K562 (cell line): Measurements from ENCODE around the gene NACC1. TPM values are rescaled to one million over a fixed set of nuclear protein-coding genes. Genes with fewer than 3 reads are reported as not detected.
"Not testable (repeated sequence)": the region's sequence is repeated elsewhere in the genome, so short reads cannot be mapped to it uniquely, and the experiment has no call there.

ENCODE experiments used
- ATAC-seq: fragments of 200-7000 bp; cut with Tn5 transposase; 3 replicates; pipeline ENCODE4 v1.9.1; 2020; ENCODE audit warnings: moderate library complexity
- BruUV-seq: library from RNA; stranded (reverse); fragments of 400-500 nt; replicated peaks from 2 replicates; lab custom pipeline; 2021; lab: Mats Ljungman, UMichigan
- CTCF ChIA-PET: fragments of 300-600 bp; formaldehyde crosslinking; extraction: SDS; loops from one replicate; lab custom pipeline; 2021; ENCODE audit warnings: low intra/inter-chr PET ratio; lab: Yijun Ruan, JAX
- POLR2A ChIA-PET: fragments of 300-600, 350-650 bp; sonication (Branson Sonifier 250); formaldehyde crosslinking; extraction: SDS; loops from one replicate; lab custom pipeline; 2021; ENCODE audit warnings: antibody characterized with exemption, inconsistent platforms; lab: Yijun Ruan, JAX
- DNase-seq, 4 experiments: peaks; one replicate each; pipeline versions ENCODE4 v3.0.0 to v3.0.0-alpha.2; 2011 to 2018; ENCODE audit warnings: low spot score in 3 of 4, mixed read lengths in 3 of 4; ENCODE audit errors: extremely low read depth in 1 of 4
- FAIRE-seq: peaks from 2 replicates; lab custom pipeline; 2011; peaks lifted over from hg19 to GRCh38; lab: Jason Lieb, UNC
- H2AFZ ChIP-seq: 2 replicates; pipeline ENCODE4 v1.6.0; 2011; ENCODE audit warnings: low read depth, low read length, control low read depth, inconsistent platforms
- H3K27ac ChIP-seq: fragments of 200-600 bp; 3 replicates; pipeline ENCODE4 v1.8.0; 2011; ENCODE audit warnings: low read depth, mild to moderate bottlenecking, control low read depth, inconsistent platforms, low read length, moderate library complexity, mixed read lengths; ENCODE audit errors: extremely low read depth
- H3K27me3 ChIP-seq, 2 experiments: fragments of 300-600 bp in 1 of 2; 2 replicates in 1 of 2; 3 replicates in 1 of 2; pipeline versions ENCODE4 v1.6.0 to v1.8.0; 2011; ENCODE audit warnings: inconsistent platforms in 2 of 2, low read length in 2 of 2, mild to moderate bottlenecking in 1 of 2, mixed read lengths in 1 of 2, moderate library complexity in 1 of 2; ENCODE audit not compliant: control insufficient read depth in 2 of 2, insufficient read depth in 2 of 2
- H3K36me3 ChIP-seq: fragments of 300-600 bp; 3 replicates; pipeline ENCODE4 v1.8.0; 2011; ENCODE audit warnings: mild to moderate bottlenecking, low read length, inconsistent platforms; ENCODE audit not compliant: control insufficient read depth, insufficient read depth
- H3K4me1 ChIP-seq, 2 experiments: fragments of 200-600 bp in 1 of 2; replicated peaks in 1 of 2; 2 replicates in 1 of 2; 3 replicates in 1 of 2; pipeline versions ENCODE4 v1.5.1 to v1.8.0; 2011; ENCODE audit warnings: inconsistent platforms in 2 of 2, low read length in 2 of 2, mild to moderate bottlenecking in 1 of 2, mixed read lengths in 1 of 2, moderate library complexity in 1 of 2; ENCODE audit not compliant: control insufficient read depth in 2 of 2, insufficient read depth in 2 of 2
- H3K4me2 ChIP-seq: 2 replicates; pipeline ENCODE4 v1.6.1; 2011; ENCODE audit warnings: low read length, control low read depth, inconsistent platforms, mixed read lengths; ENCODE audit not compliant: insufficient read depth
- H3K4me3 ChIP-seq: fragments of 200-600 bp; sonication (generic), shearing (Covaris generic); 2 replicates; pipeline ENCODE4 v1.5.1; 2016; ENCODE audit warnings: control low read depth, inconsistent platforms
- H3K79me2 ChIP-seq: fragments of 200-600 bp; 3 replicates; pipeline ENCODE4 v1.8.0; 2011; ENCODE audit warnings: low read length, inconsistent platforms; ENCODE audit not compliant: control insufficient read depth, insufficient read depth
- H3K9ac ChIP-seq, 2 experiments: 2 replicates each; pipeline versions ENCODE4 v1.6.0 to v1.6.1; 2011; ENCODE audit warnings: low read depth in 2 of 2, low read length in 2 of 2, control low read depth in 1 of 2, inconsistent platforms in 1 of 2, mild to moderate bottlenecking in 1 of 2, mixed read lengths in 1 of 2; ENCODE audit not compliant: insufficient read depth in 1 of 2
- H3K9me1 ChIP-seq: one replicate; pipeline ENCODE4 v1.6.0; 2011; ENCODE audit warnings: inconsistent platforms, mild to moderate bottlenecking, low read length, moderate library complexity; ENCODE audit not compliant: control insufficient read depth, insufficient read depth
- H3K9me3 ChIP-seq: replicated peaks from 2 replicates; pipeline ENCODE4 v1.5.1; 2011; ENCODE audit warnings: low read depth, low read length, inconsistent platforms; ENCODE audit not compliant: control insufficient read depth, insufficient read depth
- H4K20me1 ChIP-seq: replicated peaks from 2 replicates; pipeline ENCODE4 v1.6.1; 2011; ENCODE audit warnings: low read length, inconsistent platforms, mixed read lengths; ENCODE audit not compliant: control insufficient read depth, insufficient read depth
- BCOR ChIP-seq: fragments of 450-650 bp; IDR thresholded peaks from 2 replicates; pipeline ENCODE4 v1.6.1; 2016
- CSDE1 ChIP-seq, 2 experiments: fragments of 450-650 bp; IDR thresholded peaks; 2 replicates each; pipeline ENCODE4 v1.6.1; 2016; ENCODE audit warnings: mild to moderate bottlenecking in 1 of 2
- CTBP1 ChIP-seq: fragments of 450-650 bp; IDR thresholded peaks from 2 replicates; pipeline ENCODE4 v1.6.1; 2016; ENCODE audit warnings: borderline replicate concordance
- FOSL1 ChIP-seq: fragments of 200-800 bp; sonication (Bioruptor generic); conservative IDR thresholded peaks from 2 replicates; pipeline ENCODE4 v1.6.1; 2016; ENCODE audit warnings: missing genetic modification characterization, missing compliant biosample characterization
- GABPA ChIP-seq: fragments of 200-800 bp; sonication (Bioruptor generic); conservative IDR thresholded peaks from 2 replicates; pipeline ENCODE4 v1.6.1; 2016; ENCODE audit warnings: low read depth, missing genetic modification characterization, missing compliant biosample characterization
- GATAD2A ChIP-seq: fragments of 450-650 bp; IDR thresholded peaks from 2 replicates; pipeline ENCODE4 v1.6.1; 2017
- HDAC3 ChIP-seq: fragments of 450-650 bp; IDR thresholded peaks from 2 replicates; pipeline ENCODE4 v1.6.1; 2018; ENCODE audit warnings: borderline replicate concordance, mild to moderate bottlenecking, moderate library complexity; ENCODE audit not compliant: partially characterized antibody
- JUND ChIP-seq, 2 experiments: IDR thresholded peaks; 2 replicates in 1 of 2; 3 replicates in 1 of 2; pipeline ENCODE4 v1.6.1; 2011; ENCODE audit warnings: borderline replicate concordance in 2 of 2, low read depth in 2 of 2, low read length in 2 of 2, improper control_type of control experiment in 1 of 2, missing biosample characterization in 1 of 2, missing genetic modification characterization in 1 of 2, missing genetic modification reagents in 1 of 2
- KDM2B ChIP-seq: fragments of 250-450 bp; sonication (Bioruptor Pico); IDR thresholded peaks from 2 replicates; pipeline ENCODE4 v1.8.0; 2021; ENCODE audit warnings: mild to moderate bottlenecking, moderate library complexity
- LCOR ChIP-seq: sonication (generic); formaldehyde crosslinking; IDR thresholded peaks from 2 replicates; pipeline ENCODE4 v1.8.0; 2022; ENCODE audit warnings: mild to moderate bottlenecking, missing genetic modification reagents
- PURB ChIP-seq: sonication (generic); formaldehyde crosslinking; IDR thresholded peaks from 2 replicates; pipeline ENCODE4 v1.9.0; 2021; ENCODE audit warnings: low read depth, mild to moderate bottlenecking, missing genetic modification reagents
- RBM25 ChIP-seq: fragments of 200-400 bp; formaldehyde crosslinking; IDR thresholded peaks from 2 replicates; pipeline ENCODE4 v1.6.1; 2018; ENCODE audit warnings: low read length, low read depth, moderate library complexity; ENCODE audit not compliant: severe bottlenecking
- SIN3B ChIP-seq: fragments of 450-650 bp; IDR thresholded peaks from 2 replicates; pipeline ENCODE4 v1.6.1; 2017; ENCODE audit warnings: low read depth, mild to moderate bottlenecking, moderate library complexity
- SIX5 ChIP-seq, 2 experiments: IDR thresholded peaks; 2 replicates each; pipeline ENCODE4 v1.6.1; 2011; ENCODE audit warnings: low read length in 2 of 2, borderline replicate concordance in 1 of 2, low read depth in 1 of 2, mild to moderate bottlenecking in 1 of 2, moderate library complexity in 1 of 2; ENCODE audit not compliant: insufficient read depth in 1 of 2
- ZFP36 ChIP-seq: fragments of 150-350 bp; IDR thresholded peaks from 2 replicates; pipeline ENCODE4 v1.6.1; 2018; ENCODE audit warnings: low read length, low read depth; ENCODE audit not compliant: partially characterized antibody
- WGBS: fragments of 100-300 bp; shearing (Covaris generic); methylation state at CpG from one replicate; pipeline ENCODE4 v1.1.6; 2016; ENCODE audit warnings: low coverage, mixed read lengths; ENCODE audit not compliant: insufficient coverage; ENCODE audit errors: missing lambda C conversion rate; 5-methylcytosine and 5-hydroxymethylcytosine counted together
- in situ Hi-C: fragments of 300-500 bp; cut with MboI; formaldehyde crosslinking; loops from 4 replicates; pipeline ENCODE4 v1.15.0; 2018; ENCODE audit warnings: inconsistent platforms, mixed read lengths
- intact Hi-C: fragments of 100-400 bp; cut with micrococcal nuclease; formaldehyde crosslinking; loops from 2 replicates; pipeline ENCODE4 v1.14.2; 2022
- polyA plus RNA-seq, 8 experiments: library from polyadenylated mRNA; depleted of rRNA in 4 of 8; stranded (reverse) in 5 of 8; unstranded in 3 of 8; fragments of >200 nt; fragmentation: Nextera tagmentation in 2 of 8; fragmentation: Illumina TruSeq in 1 of 8; extraction: Ambion mirVana in 2 of 8; extraction: Trizol in 1 of 8; gene quantifications; 2 replicates each; pipeline versions ENCODE4 v1.2.1 to v1.2.3, GENCODE V29; 2011 to 2014; ENCODE audit warnings: inconsistent platforms in 1 of 8, missing spikeins in 1 of 8
- total RNA-seq, 7 experiments: library from RNA; depleted of rRNA in 6 of 7; stranded (reverse); fragments of >200 nt in 6 of 7; fragmentation: Illumina TruSeq in 2 of 7; extraction: Trizol in 2 of 7; gene quantifications; 2 replicates each; pipeline versions ENCODE4 v1.2.1 to v1.2.3, GENCODE V29; 2011 to 2021; ENCODE audit warnings: low replicate concordance in 1 of 7
- TF ChIP-seq, protein P1 (sequence below): sonication (generic); formaldehyde crosslinking; IDR thresholded peaks from 2 replicates; pipeline ENCODE4 v1.9.0; 2022; ENCODE audit warnings: mild to moderate bottlenecking, missing genetic modification reagents

The NACC1 gene
- total and polyA plus RNA-seq, 9 of the 15 experiments (the other 6 are each of a cell fraction or from before 2014, with no cell fraction given): 0.04 to 96.6 (median 25.8) TPM

DNA sequence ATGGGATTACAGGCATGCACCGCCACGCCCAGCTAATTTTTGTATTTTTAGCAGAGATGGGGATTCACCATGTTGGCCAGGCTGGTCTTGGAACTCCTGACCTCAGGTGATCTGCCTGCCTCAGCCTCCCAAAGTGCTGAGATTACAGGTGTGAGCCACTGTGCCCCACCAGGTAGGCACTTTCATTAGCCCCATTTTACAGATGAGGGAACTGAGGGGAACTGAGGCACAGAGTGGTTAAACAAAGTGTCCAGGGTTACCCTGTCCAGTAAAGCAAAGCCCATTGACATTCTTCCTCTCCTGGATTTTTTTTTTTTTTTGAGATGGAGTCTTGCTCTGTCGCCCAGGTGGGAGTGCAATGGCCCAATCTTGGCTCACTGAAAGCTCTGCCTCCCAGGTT lies 48.1 kb downstream of the NACC1 start:
- H3K27ac ChIP-seq, intact Hi-C loops: not testable (repeated sequence)

DNA sequence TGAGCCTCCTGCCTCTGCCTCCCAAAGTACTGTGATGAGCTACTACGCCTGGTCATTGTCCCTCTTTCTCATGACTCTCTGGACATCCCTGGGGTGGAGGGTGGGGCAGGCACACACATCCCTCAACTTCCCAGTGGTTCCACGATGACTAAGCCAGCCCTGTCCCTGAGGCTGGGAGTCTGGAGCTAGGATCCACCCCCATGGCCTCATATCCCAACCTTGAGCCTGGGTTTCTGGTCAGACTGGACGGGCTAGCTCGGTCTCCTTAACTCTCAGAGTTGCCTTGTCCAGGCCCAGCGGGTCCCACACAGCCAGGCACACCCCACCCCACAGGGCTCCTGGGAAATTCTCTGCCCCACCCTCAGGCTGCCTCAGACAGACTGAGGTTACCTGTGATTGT lies 51.7 kb downstream of the NACC1 start:
- no peak overlapping the region for H3K4me3 ChIP-seq
- no peaks in the 10 kb centered on the region for H3K79me2 ChIP-seq
- FAIRE-seq (no peak), DNase-seq (peak in 3 of 4 experiments; percentile 13 to 40 (median 39)), ATAC-seq (no peak)
- BruUV-seq: no TSS peak
- no peak overlapping the region for H3K27ac ChIP-seq
- WGBS: 73% methylated on average over 5 of the region's 5 CpGs
- no peaks in the 10 kb centered on the region for H3K27me3 ChIP-seq
- no peaks in the 10 kb centered on the region for H3K9me3 ChIP-seq
- no peaks in the 10 kb centered on the region for H3K9me1 ChIP-seq
- in situ Hi-C loops: no loop called here
- no peak overlapping the region for H3K4me2 ChIP-seq
- TF ChIP-seq JUND (IDR thresholded peaks at IDR 0.05; ENCODE audit: borderline replicate concordance, low read depth, low read length) (no peak), JUND (tag; IDR thresholded peaks at IDR 0.05; ENCODE audit: borderline replicate concordance, low read depth, low read length) (no peak), KDM2B (CRISPR knock-in tag) (no peak), LCOR (CRISPR knock-in tag) (no peak), PURB (CRISPR knock-in tag) (no peak), CSDE1 (IDR thresholded peaks at IDR 0.05) (no peak), CTBP1 (peak; percentile 57; the same call in 1 of the 2 replicates), SIN3B (no peak), HDAC3 (no peak), ZFP36 (no peak), GATAD2A (no peak), GABPA (no peak), FOSL1 (tag) (peak; percentile 38; the same call in 1 of the 2 replicates), SIX5 (IDR thresholded peaks at IDR 0.05; ENCODE audit: borderline replicate concordance in 1 of 2, insufficient read depth in 1 of 2, low read depth in 1 of 2, low read length in 2 of 2) (no peak)
- TF ChIP-seq, protein P1, sequence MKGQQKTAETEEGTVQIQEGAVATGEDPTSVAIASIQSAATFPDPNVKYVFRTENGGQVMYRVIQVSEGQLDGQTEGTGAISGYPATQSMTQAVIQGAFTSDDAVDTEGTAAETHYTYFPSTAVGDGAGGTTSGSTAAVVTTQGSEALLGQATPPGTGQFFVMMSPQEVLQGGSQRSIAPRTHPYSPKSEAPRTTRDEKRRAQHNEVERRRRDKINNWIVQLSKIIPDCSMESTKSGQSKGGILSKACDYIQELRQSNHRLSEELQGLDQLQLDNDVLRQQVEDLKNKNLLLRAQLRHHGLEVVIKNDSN (CRISPR knock-in tag): no peak
- CTCF ChIA-PET: no interaction called here
- no peaks in the 10 kb centered on the region for H4K20me1 ChIP-seq
- POLR2A ChIA-PET: interaction anchor here (0.7 to 2.3 kb wide), 5 partner anchors 15 to 41 kb away, joined by 3 to 19 read pairs (median 4); partner anchors contain the start of genes IER2 and STX10
- no peaks in the 10 kb centered on the region for H3K36me3 ChIP-seq
- peak overlapping the region in 1 of 2 experiments; percentile 82; a peak in 2 of 4 replicates for H3K9ac ChIP-seq
- H3K4me1 ChIP-seq: peaks cover 24 to 48% of the 10 kb centered on the region in 2 experiments
- no peak overlapping the region for H2AFZ ChIP-seq
- intact Hi-C loops: no loop called here

More for the DNA sequence above, 48.1 kb downstream of the NACC1 start:
- ATAC-seq, H3K9me3 ChIP-seq, H3K27me3 ChIP-seq, H2AFZ ChIP-seq, DNase-seq, FAIRE-seq: not testable (repeated sequence)
- POLR2A ChIA-PET: interaction anchor here (0.6 to 3.7 kb wide), 4 partner anchors 10 to 127 kb away, joined by 3 to 39 read pairs (median 5); no protein-coding TSS in a partner anchor
- TF ChIP-seq BCOR: peak; percentile 69
- TF ChIP-seq RBM25: peak; percentile 23
- TF ChIP-seq, all 486 proteins: peak for 2; not testable (repeated sequence) for 484
- H3K79me2 ChIP-seq, H3K9me1 ChIP-seq, in situ Hi-C loops, CTCF ChIA-PET, H3K4me2 ChIP-seq, H3K4me3 ChIP-seq, H3K36me3 ChIP-seq, H4K20me1 ChIP-seq, H3K9ac ChIP-seq, BruUV-seq: not testable (repeated sequence)
- peaks cover 35 to 69% of the 10 kb centered on the region in 2 experiments for H3K4me1 ChIP-seq
- 94% methylated on average over 3 of the region's 3 CpGs for WGBS
